DMS53 treated with DMSO at 0.1 percent for 48 hours (cell line): Measurements from ENCODE around the gene NRXN2.
"Not testable (repeated sequence)": the region's sequence is repeated elsewhere in the genome, so short reads cannot be mapped to it uniquely, and the experiment has no call there.

Experiments used
- DNase-seq: peaks from one replicate; lab custom pipeline; 2025; ENCODE audit not compliant: unreplicated experiment; lab: John Stamatoyannopoulos, UW

The NRXN2 gene

DNA sequence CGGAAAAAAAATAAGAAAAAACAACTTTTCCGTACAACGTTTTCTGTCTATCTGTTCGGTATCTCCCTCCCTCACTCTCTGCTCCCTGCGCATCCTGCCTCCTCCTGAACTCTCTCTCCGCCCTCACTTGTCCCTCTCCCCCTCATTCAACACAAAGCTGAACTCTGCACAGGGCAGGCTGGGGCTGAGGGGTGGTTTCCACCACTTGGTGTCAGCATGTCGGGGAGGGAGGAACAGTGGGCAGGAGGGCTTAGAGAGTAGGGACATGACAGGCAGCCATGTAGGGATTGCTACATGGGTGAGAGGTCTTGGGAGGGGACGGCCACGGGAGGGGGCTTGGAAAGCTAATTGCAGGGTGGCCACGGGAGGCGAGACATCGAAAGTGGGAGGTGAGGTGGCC is 114.4 kb downstream of the NRXN2 start:
- DNase-seq: no peak

DNA sequence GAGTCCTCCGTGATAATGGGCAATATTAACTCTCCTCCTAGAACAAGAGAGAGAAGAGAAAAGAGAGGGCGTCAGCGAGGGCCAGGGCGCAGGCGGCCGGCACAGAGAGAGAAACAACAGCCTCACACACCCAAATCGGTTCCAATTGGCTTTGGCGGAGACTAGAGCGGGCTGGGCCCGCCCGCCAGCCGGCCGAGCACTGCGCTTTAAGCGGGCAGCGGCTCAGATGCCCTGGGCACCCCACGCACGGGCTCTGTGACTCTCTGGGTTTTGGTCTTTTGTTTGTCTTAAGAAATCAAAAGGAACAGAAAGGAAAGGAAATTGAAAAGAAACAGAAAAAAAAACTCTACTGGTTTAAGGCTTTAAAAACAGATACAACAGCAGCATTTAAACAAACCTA is 115.0 kb downstream of the NRXN2 start:
- DNase-seq: no peak

DNA sequence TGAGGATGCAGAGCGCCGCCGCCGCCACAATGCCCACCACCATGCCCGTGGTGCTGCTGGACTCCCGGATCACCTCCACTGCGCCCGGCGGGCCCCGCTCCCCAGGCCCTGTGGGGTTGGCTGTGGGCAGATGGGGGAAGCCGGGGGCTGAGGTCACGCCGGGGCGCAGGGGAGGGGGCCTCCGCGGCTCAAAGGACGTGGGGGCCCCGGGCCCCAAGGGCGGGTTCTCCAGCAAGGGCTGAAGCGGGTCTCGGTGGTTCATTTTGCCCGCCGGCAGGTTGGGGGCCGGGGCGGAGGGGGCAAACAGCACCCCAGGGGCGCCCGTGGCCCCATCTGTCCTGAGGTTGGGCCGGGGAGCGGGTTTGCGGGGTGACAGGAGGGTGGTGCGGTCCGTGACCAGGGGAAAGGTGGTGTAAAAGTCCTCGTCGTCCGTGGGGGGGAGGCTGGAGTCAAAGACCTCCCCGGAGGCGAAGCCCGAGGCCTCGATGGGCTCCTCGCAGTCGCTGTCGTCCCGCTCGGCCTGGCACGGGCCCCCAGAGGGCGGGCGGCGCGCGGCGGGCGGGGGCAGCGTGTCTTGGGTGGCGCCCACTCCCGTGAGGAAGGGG is 115.5 kb downstream of the NRXN2 start:
- DNase-seq: no peak

DNA sequence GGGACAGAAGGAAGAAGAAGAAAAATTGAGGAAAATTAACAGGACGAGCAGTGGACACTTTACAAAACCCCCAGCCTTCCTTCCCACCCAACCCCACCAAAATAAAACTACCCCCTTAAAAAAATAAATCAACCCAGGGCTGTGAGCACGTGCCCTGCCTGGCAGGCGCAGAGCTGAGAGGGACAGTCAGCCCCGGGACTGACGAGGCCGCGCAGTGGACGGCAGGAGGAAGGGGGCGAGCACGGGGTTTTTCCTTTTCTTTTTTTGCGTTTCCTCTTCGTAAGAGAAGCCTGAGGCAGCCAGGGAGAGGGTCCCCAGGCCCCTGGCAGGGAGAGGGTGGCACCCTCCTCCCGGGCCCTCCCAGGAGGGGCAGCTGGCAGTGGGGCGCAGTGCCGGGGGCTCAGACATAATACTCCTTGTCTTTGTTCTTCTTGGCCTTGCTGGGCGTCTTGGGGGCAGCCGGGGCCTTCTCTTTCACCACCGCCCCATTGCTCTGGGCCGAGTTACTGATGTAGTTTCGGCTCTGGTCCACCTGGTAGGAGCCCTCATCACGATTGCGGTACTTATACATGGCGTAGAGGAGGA is 116.1 kb downstream of the NRXN2 start:
- DNase-seq: no peak

DNA sequence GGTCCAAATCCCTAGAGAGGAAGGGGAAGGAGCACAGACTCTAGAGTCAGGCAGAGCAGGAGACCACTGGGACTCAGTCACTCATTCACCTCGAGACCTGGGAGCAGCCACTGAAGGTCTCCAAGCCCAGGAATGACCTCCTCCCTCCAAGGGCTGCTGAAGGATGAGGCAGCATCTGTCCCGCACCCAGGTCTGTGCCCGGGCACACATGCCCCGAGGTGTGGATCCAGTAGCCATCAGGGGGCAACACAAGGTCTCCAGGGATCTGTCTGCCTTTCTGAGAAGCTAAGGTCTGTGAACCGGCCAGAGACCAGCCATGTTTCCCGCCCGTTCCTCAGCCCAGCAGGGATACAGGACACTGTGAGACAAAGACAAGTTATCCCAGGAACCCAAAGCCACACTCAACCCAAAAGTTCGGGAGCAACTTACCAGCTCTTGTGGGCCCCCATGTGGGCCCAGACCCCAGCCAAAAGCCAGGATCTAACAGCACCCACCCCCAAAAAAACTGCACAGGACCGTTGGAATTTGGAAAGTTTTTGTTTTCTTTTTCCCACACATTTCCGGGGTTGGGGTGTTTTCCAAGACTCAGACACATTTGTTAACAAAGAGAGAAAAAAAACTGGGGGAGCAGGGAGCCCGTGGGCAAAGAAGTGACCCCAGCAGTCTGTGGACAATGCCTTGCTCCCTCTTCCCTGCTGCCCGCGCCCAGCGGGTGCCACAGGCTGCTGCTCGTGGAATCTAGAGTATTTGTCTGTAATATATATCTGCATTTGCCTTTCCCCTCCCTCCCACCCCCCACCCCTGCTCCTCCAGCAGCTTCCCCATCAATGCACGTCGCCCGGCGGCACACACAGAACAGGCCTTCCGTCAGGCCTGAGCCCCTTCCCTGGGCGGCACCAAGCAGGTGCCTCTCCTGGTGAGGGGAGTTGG is 117.1 kb downstream of the NRXN2 start:
- DNase-seq: no peak

DNA sequence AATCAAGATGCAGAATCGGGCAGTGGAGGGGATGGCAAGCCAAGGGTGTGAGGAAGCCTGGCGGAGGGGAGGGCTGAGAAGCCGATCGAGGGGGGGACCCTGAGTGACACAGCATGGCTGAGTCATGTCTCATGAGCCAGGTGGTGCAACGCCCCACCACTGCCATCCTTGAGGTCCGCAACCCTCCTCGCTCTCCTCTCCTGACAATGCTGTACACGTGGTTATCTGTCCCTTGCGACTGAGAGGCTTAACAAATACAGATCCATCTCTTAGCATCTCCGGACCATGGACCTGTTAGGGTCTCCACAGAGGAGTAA is 117.8 kb downstream of the NRXN2 start:
- DNase-seq: no peak

DNA sequence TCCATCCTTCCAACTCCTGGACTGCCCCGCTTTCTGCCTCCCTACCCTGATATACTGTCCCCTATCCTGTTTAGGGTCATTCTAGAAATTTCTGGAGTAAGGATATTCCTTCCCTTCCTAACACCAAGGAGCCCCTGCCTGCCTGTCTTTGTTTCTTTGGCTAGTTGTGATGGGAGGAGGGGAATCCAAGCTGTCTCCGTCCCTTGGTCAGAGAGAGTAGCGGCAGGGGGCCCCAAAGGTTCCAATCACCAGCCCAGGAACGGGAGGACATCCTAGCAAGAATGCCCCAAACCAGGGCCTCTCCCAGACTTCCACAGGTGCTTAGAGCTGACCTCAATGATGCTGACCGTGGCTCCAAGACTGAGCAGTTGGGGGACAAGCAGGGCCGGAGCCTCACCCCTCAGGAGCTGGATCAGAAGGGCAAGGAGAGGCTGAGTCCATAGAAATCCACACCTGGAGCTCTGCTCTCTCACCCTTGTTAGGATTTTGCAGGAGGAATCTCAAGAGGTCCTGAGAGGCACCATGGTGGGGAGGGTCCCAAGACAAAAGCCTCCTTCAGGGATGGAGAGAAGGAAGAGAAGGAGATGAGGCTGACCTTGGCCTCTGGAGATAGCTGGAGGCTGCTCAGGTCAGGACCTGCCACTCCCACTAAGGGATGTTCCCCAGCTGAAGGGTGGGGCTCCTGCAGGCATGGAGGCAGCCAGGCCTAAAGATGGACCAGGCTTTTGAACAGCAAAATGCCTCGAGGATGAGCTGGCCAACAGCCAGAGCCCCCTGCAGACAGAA is 118.3 kb downstream of the NRXN2 start:
- no peak for DNase-seq

DNA sequence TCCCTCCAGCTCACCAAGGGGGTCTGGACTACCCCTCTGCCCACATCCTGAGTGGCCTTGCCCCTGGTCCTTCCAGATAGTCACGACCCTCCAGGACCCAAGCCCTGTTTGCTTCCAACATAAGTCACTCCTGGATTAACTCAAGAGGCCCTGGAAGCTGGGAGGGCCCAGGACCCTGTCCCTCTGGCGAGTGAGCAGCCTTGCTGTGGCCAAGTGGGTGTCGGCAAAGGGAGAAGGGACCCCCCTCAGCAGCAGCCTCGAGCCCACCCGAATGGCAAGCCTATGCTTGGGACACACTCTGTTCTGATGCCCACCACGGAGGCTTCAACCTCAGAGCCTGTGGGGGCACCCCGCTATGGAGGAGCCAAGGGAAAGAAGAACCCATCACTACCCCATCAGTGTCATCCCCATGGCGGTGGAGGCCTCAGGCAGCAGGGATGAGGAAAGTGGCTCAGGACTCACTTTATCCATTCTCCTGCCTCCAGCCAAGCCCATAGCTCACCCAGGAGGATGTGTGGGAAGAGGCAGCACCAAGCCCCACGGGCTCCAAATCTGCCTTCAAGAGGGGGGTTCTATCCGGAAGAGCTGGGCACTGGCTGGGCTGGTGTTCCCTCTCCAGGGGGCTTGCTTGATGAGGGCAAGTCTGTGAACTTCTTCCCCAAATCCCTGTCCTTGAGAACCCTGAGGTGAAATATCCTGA is 119.4 kb downstream of the NRXN2 start:
- no peak for DNase-seq

DNA sequence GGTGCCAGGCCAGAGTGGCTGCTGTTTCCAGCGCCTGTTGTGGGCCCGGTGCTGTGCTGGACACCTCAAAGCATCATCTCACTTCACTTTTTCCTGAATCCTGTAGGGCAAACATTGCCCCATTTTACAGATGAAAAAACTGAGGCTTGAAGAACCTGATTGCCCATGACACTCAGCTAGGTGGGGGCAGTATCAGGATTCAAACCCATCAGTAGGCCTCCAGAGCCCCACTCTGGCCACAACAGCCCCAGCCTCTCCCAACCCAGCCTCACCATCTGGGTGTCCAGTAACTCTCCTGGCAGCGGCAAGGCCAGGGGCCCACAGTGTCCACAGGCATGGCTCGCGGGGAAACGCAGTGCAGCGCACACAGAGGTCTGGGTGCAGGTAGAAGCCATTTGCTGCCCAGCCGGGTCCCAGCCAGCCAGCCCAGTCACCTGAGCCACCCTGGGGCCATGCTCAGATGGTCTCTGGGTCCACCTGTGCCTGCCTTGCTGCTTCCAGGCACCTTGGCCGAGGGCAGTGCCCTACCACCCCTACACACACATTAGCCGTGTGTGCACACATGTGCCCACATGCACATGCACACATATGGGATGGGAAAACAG is 120.4 kb downstream of the NRXN2 start:
- no peak for DNase-seq

DNA sequence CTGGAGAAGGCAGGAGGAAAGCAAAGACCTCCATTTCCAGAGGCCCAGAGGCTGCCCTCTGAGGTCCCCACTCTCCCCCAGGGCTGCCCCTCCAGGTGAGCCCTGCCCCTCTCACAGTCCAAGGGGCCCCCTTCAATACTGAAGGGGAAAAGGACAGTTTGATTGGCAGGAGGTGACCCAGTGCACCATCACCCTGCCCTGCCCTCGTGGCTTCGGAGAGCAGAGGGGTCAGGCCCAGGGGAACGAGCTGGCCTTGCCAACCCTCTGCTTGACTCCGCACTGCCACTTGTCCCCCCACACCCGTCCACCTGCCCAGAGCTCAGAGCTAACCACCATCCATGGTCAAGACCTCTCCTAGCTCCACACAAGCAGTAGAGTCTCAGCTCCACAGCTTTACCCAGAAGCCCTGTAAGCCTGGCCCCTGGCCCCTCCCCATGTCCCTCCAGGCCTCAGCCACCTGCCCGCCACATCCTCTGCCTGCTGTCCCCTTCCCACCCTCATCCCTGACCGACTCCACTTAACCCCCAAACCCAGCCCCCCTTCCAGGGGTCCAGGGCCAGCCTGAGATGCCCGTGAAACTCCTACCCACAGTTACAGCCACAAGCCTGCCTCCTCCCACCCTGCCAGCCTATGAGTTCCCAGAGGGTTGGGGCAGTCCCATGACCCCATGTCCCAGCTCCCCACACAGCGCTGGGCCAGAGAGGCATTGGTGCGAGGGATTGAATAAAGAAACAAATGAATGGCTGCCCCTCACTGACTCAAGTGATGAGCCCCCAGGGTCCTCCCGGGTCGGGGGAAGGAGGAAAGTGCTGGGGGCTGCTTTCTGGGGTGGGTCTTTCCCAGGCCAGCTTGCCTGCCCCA is 121.2 kb downstream of the NRXN2 start:
- no peak for DNase-seq

DNA sequence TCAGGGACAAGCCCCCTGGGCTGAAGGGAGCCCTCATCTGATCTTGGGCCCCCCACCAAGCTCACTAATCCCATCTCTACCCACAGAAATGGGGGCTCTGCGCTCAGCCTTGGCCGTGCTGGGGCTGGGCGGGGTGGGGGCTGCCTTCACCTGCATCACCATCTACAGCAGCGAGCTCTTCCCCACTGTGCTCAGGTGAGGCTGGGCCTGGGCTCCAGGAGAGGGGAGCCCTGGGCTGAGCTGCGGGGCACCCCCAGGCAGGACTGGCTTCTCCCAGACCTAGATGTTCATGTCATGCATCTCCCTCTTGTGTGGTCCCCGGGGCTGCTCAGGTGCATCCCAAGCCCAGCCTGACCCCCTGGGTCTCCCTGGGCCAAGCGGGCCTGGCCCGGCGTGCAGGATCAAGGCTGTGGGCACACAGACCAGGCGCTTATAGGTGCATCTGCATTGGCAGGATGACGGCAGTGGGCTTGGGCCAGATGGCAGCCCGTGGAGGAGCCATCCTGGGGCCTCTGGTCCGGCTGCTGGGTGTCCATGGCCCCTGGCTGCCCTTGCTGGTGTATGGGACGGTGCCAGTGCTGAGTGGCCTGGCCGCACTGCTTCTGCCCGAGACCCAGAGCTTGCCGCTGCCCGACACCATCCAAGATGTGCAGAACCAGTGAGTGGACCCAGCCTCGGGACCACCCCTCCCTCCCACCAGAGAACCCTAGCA is 122.6 kb downstream of the NRXN2 start:
- no peak for DNase-seq

DNA sequence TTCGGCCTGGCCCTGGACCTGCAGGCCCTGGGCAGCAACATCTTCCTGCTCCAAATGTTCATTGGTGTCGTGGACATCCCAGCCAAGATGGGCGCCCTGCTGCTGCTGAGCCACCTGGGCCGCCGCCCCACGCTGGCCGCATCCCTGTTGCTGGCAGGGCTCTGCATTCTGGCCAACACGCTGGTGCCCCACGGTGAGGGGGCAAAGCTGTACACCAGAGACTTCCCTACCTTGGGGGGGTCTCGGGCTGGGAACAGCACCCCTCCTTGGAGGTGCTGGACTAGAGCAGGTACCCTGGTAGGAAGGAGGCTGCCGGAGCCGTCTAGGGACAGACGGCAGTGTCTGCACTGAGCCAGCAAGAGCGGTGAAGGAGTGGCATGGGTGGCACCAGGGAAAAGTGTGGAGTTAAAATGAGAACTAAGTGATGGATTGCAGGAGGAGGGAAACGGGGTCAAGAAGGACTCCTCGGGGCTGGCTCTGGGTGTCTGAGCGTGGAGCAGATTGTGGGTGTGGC is 123.2 kb downstream of the NRXN2 start:
- DNase-seq: no peak

DNA sequence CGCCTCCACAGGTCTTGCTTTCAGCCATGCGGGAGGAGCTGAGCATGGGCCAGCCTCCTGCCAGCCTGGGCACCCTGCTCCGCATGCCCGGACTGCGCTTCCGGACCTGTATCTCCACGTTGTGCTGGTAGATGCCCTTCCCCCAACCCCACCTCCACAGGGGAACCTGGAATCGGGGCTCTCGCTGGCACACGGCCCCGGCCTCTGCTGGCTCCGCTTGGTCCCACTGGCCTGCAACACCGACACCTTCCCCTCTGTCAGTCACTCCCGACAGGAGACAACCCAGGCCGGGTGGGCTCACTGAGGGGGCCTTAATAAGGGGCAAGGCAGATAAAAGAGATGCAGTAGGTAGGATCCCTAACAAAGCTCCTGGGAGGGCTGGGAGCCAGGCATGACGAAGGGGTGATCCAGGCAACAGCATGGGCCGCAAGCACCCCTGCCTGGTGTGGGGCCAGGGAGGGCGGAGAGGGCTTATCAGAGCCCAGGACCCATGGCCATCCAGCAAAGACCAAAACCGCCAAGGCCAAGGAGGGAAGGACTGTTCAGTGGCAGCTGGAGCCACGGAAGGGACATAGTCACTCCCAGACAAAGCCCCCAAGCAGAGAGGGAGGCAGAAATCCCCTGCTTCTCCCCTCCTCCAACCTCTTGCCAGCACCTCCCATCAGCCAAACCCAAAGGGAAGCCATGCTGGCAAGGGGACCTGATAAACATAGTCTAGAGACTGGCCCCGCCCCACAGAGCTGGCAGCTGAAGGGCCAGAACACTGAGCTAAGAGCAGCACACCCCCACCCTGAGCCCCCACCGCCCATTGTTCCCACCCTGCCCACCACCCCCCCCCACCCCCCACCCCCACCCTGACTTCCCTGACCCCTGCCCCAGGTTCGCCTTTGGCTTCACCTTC is 124.0 kb downstream of the NRXN2 start:
- no peak for DNase-seq

DNA sequence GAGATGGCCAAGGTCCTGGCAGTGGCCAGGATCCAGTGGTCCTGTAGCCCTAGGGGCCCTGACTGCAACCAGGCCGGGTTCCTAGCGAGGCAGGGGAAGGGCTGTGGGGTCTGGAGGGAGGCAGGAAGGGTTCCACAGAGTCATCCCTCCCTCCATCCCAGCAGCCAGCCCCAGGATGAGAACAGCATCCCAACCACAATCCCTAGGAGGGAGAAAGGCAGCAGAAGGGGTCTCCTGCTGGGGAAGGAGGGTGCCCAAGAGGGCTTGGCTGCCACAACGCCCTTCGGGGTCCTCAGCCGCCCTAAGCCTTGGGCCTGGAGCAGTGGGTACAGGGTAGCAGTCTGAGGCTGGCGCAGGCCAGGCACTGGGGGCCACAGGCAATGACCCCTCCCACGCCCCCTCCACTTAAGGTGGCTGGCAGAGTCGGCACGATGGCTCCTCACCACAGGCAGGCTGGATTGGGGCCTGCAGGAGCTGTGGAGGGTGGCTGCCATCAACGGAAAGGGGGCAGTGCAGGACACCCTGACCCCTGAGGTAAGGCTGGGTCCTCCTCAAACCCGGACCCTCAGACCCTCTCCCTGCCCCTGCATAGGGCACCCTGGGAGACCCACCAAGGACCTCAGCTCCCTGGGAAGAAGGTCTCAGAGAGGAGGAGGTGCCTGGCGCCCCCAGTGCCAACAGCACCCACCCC is 124.7 kb downstream of the NRXN2 start:
- no peak for DNase-seq

DNA sequence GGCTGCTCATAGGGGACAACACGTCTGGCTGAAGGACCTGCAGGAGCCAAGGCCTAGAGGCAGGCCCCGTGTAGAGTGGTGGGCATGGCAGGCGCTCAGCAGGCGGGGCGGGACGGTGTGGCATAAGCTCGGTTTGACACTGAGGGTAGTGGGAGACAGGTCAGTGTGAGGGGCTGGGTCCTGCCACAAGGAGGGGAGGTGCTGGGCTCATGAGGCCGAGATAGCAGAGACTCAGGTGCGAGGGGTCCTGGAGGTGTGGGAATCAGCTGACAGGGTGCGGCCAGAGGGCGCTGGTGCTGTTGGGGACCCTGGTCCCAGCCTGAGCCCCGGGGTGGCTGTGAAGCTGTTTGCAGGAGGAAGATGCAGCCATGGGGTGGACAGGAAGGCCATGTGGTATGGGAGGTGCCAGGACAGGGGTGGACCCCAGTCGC is 125.3 kb downstream of the NRXN2 start:
- no peak for DNase-seq

DNA sequence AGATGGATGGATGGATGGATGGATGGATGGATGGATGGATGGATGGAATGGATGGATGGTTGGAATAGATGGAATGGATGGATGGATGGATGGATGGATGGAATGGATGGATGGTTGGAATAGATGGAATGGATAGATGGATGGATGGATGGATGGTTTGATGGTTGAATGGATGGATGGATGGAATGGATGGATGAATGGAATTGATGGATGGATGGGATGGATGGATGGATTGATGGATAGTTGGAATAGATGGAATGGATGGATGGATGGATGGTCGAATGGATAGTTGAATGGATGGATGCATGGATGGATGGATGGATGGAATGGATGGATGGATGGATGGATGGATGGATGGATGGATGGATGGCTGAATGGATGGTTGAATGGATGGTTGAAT is 127.1 kb downstream of the NRXN2 start:
- DNase-seq: not testable (repeated sequence)
